ENCODE results near the gene MYOZ1. TPM values are rescaled to one million over a fixed set of nuclear protein-coding genes. Genes with fewer than 3 reads are reported as not detected.

Gene MYOZ1
- total and polyA plus RNA-seq, 2 donors (not counting 3 experiments of a cell fraction or from before 2014, with no cell fraction given): not detected

DNA sequence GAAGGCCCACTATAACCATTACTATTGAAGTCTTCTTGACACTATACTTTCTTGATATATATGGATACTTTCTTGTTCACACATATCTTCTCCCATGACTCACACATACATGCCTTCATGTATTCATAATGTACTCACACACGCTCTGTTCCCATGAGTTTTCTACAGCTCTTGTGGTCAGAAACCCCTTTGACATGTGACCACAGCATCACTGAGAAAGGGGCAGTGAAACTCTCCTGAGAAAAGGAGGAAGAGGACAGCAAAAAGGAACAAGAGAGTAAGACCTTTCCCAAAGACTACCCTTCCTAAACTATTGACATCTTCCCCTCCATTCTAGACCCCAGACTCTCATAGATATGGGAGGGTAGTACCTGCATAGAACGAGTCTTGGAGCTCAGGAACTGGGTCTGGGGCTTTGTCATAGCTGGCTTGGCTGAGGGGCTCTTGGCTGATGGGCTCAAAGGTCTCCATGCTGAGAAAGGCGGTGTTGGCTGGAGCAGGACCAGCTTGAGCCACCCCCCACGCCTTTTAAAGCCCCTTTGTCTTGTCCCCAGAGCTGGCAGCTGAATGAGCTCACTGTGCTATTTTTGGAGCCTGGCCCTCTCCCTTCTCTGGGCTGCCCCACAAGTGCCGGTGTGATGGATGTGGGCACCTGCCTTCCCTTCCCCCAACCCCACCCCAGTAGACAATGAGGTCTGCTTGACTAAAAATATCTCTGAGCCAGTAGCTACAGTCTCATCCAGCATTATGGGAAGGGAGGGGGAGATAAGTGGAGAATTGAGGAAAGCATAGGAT lies 9.5 kb upstream of the MYOZ1 start:
- Histone ChIP-seq H3K27ac (ENCODE audit: insufficient read depth, low read depth, low read length) (no peak overlapping the region), H3K9me1 (replicated peaks; ENCODE audit: control insufficient read depth, extremely low read depth, insufficient read depth, low read length) (no peaks in the 10 kb centered on the region), H3K9ac (replicated peaks; ENCODE audit: extremely low read depth, insufficient read depth, low read length) (no peak overlapping the region), H3K9me3 (replicated peaks; ENCODE audit: control insufficient read depth, insufficient read depth, low read length) (no peaks in the 10 kb centered on the region), H3K79me2 (ENCODE audit: control insufficient read depth, insufficient read depth, low read length) (no peaks in the 10 kb centered on the region), H3K4me1 (ENCODE audit: control insufficient read depth, extremely low read depth, insufficient read depth, low read length) (peaks cover 2% of the 10 kb centered on the region), H3K4me3 (replicated peaks in 1 of 3; ENCODE audit: insufficient read depth in 1 of 3, low read depth in 1 of 3, low read length in 3 of 3) (no peak overlapping the region), H3K36me3 (ENCODE audit: control insufficient read depth in 2 of 2, extremely low read depth in 1 of 2, insufficient read depth in 2 of 2, low read length in 2 of 2) (no peaks in the 10 kb centered on the region), H4K20me1 (replicated peaks; ENCODE audit: control insufficient read depth, extremely low read depth, insufficient read depth, low read length) (no peaks in the 10 kb centered on the region), H3K27me3 (ENCODE audit: control insufficient read depth in 2 of 2, insufficient read depth in 2 of 2, low read length in 2 of 2) (peaks cover 0 to 8% of the 10 kb centered on the region in 2 experiments), H3K4me2 (ENCODE audit: insufficient read depth, low read length) (no peak overlapping the region), H2AFZ (ENCODE audit: low read depth, low read length) (no peak overlapping the region)
- FAIRE-seq (no peak), DNase-seq (ENCODE audit: low read depth, low spot score) (no peak)
- intact Hi-C loops (cut with micrococcal nuclease) (no loop called here), dilution Hi-C loops (cut with MboI; ENCODE audit: extremely low pct_ligation_motif_present, low sequenced_read_pairs) (no loop called here)
- no TSS peak for BruUV-seq (replicated peaks)
- ChIA-PET POLR2A (no interaction called here), CTCF (interaction anchor here (1.3 to 1.9 kb wide), 2 partner anchors 121 kb away, joined by 3 to 6 read pairs; no protein-coding TSS in a partner anchor)
- no peak for TF ChIP-seq POLR2A (IDR thresholded peaks at IDR 0.05; ENCODE audit: low read depth, low read length)
- TF ChIP-seq GATA2 (IDR thresholded peaks at IDR 0.05; ENCODE audit: insufficient read depth, insufficient read length, low read depth, low read length): no peak
- no peak for TF ChIP-seq EZH2 (IDR thresholded peaks at IDR 0.05; ENCODE audit: borderline replicate concordance, low read depth, low read length, severe bottlenecking)
- TF ChIP-seq FOS (IDR thresholded peaks at IDR 0.05; ENCODE audit: borderline replicate concordance, insufficient read depth, low read length): no peak
- no peak for TF ChIP-seq POLR2AphosphoS5 (IDR thresholded peaks at IDR 0.05; ENCODE audit: insufficient read depth, low read depth, low read length)
- TF ChIP-seq JUN (IDR thresholded peaks at IDR 0.05; ENCODE audit: borderline replicate concordance, insufficient read depth, insufficient read length, low read depth): no peak
- no peak for TF ChIP-seq MYC (IDR thresholded peaks at IDR 0.05; ENCODE audit: low read depth, low read length)
- TF ChIP-seq, protein P1, sequence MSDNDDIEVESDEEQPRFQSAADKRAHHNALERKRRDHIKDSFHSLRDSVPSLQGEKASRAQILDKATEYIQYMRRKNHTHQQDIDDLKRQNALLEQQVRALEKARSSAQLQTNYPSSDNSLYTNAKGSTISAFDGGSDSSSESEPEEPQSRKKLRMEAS (IDR thresholded peaks at IDR 0.05; ENCODE audit: insufficient read depth, insufficient read length): no peak
- TF ChIP-seq, protein P2, sequence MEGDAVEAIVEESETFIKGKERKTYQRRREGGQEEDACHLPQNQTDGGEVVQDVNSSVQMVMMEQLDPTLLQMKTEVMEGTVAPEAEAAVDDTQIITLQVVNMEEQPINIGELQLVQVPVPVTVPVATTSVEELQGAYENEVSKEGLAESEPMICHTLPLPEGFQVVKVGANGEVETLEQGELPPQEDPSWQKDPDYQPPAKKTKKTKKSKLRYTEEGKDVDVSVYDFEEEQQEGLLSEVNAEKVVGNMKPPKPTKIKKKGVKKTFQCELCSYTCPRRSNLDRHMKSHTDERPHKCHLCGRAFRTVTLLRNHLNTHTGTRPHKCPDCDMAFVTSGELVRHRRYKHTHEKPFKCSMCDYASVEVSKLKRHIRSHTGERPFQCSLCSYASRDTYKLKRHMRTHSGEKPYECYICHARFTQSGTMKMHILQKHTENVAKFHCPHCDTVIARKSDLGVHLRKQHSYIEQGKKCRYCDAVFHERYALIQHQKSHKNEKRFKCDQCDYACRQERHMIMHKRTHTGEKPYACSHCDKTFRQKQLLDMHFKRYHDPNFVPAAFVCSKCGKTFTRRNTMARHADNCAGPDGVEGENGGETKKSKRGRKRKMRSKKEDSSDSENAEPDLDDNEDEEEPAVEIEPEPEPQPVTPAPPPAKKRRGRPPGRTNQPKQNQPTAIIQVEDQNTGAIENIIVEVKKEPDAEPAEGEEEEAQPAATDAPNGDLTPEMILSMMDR (IDR thresholded peaks at IDR 0.05; ENCODE audit: extremely low read depth in 1 of 2, insufficient read depth in 1 of 2, low read depth in 1 of 2, low read length in 2 of 2): no peak

Measured in endothelial cell of umbilical vein (primary cell).